Tongue (tissue), 2 donors: ENCODE results near the gene GCK. TPM values are rescaled to one million over a fixed set of nuclear protein-coding genes. Genes with fewer than 3 reads are reported as not detected.

Source experiments
- small RNA-seq: library from RNA; depleted of rRNA; stranded (forward); fragments of <200 nt; gene quantifications from one replicate; pipeline ENCODE3, GENCODE V24; 2014; ENCODE audit warnings: low replicate concordance
- total RNA-seq: library from RNA; depleted of rRNA; stranded (reverse); fragments of >200 nt; gene quantifications from one replicate; pipeline ENCODE4 v1.2.3, GENCODE V29; 2014

The GCK gene
- total RNA-seq, 1 donor from 2014 or later = 2.9 TPM

Small RNAs within 50 kb of the gene (small RNA-seq; reads per million reads assigned to genes)
- gene RNA5SP230 = not detected

Other genes with a start within 250 kb of the GCK start
- gene SPDYE1, start 191.5 kb downstream of the GCK start, total RNA-seq = not detected
- gene DBNL, start 144.7 kb downstream of the GCK start, total RNA-seq = 75.1 TPM
- gene PGAM2, start 123.9 kb downstream of the GCK start, total RNA-seq = 433 TPM
- gene POLM, start 106.9 kb downstream of the GCK start, total RNA-seq = 37.6 TPM
- gene AEBP1, start 85.1 kb downstream of the GCK start, total RNA-seq = 51.1 TPM
- gene POLD2, start 65.9 kb downstream of the GCK start, total RNA-seq = 62.7 TPM
- gene MYL7, start 48.1 kb downstream of the GCK start, total RNA-seq = not detected
- gene YKT6, start 11.5 kb upstream of the GCK start, total RNA-seq = 59.3 TPM
- 26.7 TPM for gene CAMK2B, start 136.2 kb upstream of the GCK start, total RNA-seq